CD4-positive, alpha-beta memory T cell (primary cell): ENCODE measurements around the gene KMT5B. TPM values are rescaled to one million over a fixed set of nuclear protein-coding genes. Genes with fewer than 3 reads are reported as not detected.
A peak's percentile ranks its signal among the peaks of the same experiment; 100 is the strongest.
"Not testable (repeated sequence)": the region's sequence is repeated elsewhere in the genome, so short reads cannot be mapped to it uniquely, and the experiment has no call there.

Experiments
- CTCF ChIA-PET: fragments of 350-600 bp; sonication (Branson Sonifier 250); formaldehyde crosslinking; loops from one replicate; lab custom pipeline; 2021; ENCODE audit warnings: inconsistent platforms; ENCODE audit not compliant: partially characterized antibody; lab: Charles Lee
- POLR2A ChIA-PET: fragments of 350-600 bp; sonication (Branson Sonifier 250); formaldehyde crosslinking; loops from one replicate; lab custom pipeline; 2021; ENCODE audit not compliant: partially characterized antibody; lab: Charles Lee
- DNase-seq, 5 donors: peaks; one replicate each; pipeline versions ENCODE4 v3.0.0 to v3.0.0-alpha.2; 2020 to 2022; ENCODE audit warnings: mixed read lengths in 1 of 5
- H3K27ac ChIP-seq: one replicate; pipeline ENCODE4 v1.7.0; 2013; ENCODE audit warnings: low read depth, low read length
- H3K27me3 ChIP-seq: 2 replicates; pipeline ENCODE4 v1.7.0; 2013; ENCODE audit warnings: mild to moderate bottlenecking, low read length, moderate library complexity; ENCODE audit not compliant: insufficient read depth
- H3K36me3 ChIP-seq: 2 replicates; pipeline ENCODE4 v1.7.0; 2013; ENCODE audit warnings: mild to moderate bottlenecking, low read length, moderate library complexity; ENCODE audit not compliant: insufficient read depth
- H3K4me1 ChIP-seq: 2 replicates; pipeline ENCODE4 v1.7.0; 2013; ENCODE audit warnings: mild to moderate bottlenecking, low read length, moderate library complexity; ENCODE audit not compliant: insufficient read depth
- H3K4me3 ChIP-seq, 2 donors: one replicate each; pipeline ENCODE4 v1.7.0; 2013; ENCODE audit warnings: low read length in 2 of 2, mild to moderate bottlenecking in 1 of 2
- H3K9me3 ChIP-seq, 2 donors: one replicate each; pipeline ENCODE4 v1.7.0; 2013; ENCODE audit warnings: low read length in 2 of 2, control low read depth in 1 of 2; ENCODE audit not compliant: control insufficient read depth in 1 of 2
- H3K27ac Mint-ChIP-seq, 7 donors: one replicate each; pipeline ENCODE4 v1.8.0; 2020 to 2021; ENCODE audit warnings: mixed read lengths in 7 of 7, mild to moderate bottlenecking in 6 of 7, inconsistent platforms in 3 of 7, moderate library complexity in 3 of 7
- H3K27me3 Mint-ChIP-seq, 2 donors: one replicate each; pipeline ENCODE4 v1.8.0; 2020 to 2021; ENCODE audit warnings: mixed read lengths in 2 of 2
- H3K36me3 Mint-ChIP-seq, 2 donors: one replicate each; pipeline ENCODE4 v1.8.0; 2020 to 2021; ENCODE audit warnings: mixed read lengths in 2 of 2, inconsistent platforms in 1 of 2, mild to moderate bottlenecking in 1 of 2
- H3K4me1 Mint-ChIP-seq, 4 donors: one replicate each; pipeline ENCODE4 v1.8.0; 2020 to 2021; ENCODE audit warnings: mixed read lengths in 4 of 4, mild to moderate bottlenecking in 1 of 4
- H3K4me3 Mint-ChIP-seq, 8 donors: one replicate each; pipeline ENCODE4 v1.8.0; 2020 to 2021; ENCODE audit warnings: mixed read lengths in 8 of 8, mild to moderate bottlenecking in 7 of 8, moderate library complexity in 6 of 8, inconsistent platforms in 3 of 8
- H3K9me3 Mint-ChIP-seq, 8 donors: one replicate each; pipeline ENCODE4 v1.8.0; 2020 to 2021; ENCODE audit warnings: mixed read lengths in 8 of 8, mild to moderate bottlenecking in 5 of 8, inconsistent platforms in 3 of 8, moderate library complexity in 1 of 8
- intact Hi-C: fragments of 100-400 bp; cut with micrococcal nuclease; formaldehyde crosslinking; loops from one replicate; pipeline ENCODE4 v1.15.1; 2023
- polyA plus RNA-seq, 2 donors: library from polyadenylated mRNA; unstranded; fragments of 300-500 nt; fragmentation: Illumina TruSeq; gene quantifications; one replicate each; pipeline ENCODE4 v1.2.3, GENCODE V29; 2021
- total RNA-seq, 2 experiments: library from RNA; stranded (reverse); gene quantifications; one replicate each; pipeline ENCODE4 v1.2.3, GENCODE V29; 2021

KMT5B gene
- total and polyA plus RNA-seq, 4 experiments from 2014 or later, result 27.9 to 61.7 (median 53.0) TPM

DNA sequence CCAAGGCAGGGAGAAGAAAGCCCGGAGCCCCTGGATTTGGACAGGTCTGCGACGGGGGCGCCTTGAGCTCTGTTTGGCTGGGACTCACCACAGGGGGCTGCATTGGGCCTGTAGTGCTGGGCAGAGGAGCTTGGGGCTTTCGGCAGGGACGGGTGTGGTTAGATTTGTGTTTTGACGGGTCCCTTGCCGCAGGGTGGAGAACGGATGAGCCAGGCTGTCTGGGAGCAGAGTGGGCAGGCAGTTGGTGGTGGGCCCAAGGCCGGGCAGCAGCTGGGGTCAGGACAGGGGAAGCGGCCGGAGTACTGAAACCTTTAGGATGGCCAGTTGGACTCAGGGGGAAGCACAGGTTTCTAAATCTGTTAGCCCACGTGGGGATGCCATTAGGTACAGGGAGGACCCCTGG, 45.3 kb upstream of the KMT5B start:
- DNase-seq, result no peak
- H3K4me3 Mint-ChIP-seq, result no peak overlapping the region
- CTCF ChIA-PET, result interaction anchor here (0.9 to 11.4 kb wide), 21 partner anchors 11 to 190 kb away, joined by 3 to 273 read pairs (median 5); partner anchors contain the start of gene C11orf24
- Histone ChIP-seq H3K36me3 (no peaks in the 10 kb centered on the region), H3K9me3 (no peaks in the 10 kb centered on the region), H3K27me3 (no peaks in the 10 kb centered on the region), H3K4me3 (no peak overlapping the region), H3K27ac (no peak overlapping the region), H3K4me1 (peaks cover 7% of the 10 kb centered on the region)
- intact Hi-C loops, result no loop called here
- H3K27me3 Mint-ChIP-seq, result no peaks in the 10 kb centered on the region
- H3K9me3 Mint-ChIP-seq, result no peaks in the 10 kb centered on the region
- H3K4me1 Mint-ChIP-seq, result peaks cover 2 to 12% (median 5%) of the 10 kb centered on the region in 4 donors
- peaks cover 13 to 23% of the 10 kb centered on the region in 2 donors for H3K36me3 Mint-ChIP-seq
- H3K27ac Mint-ChIP-seq, result no peak overlapping the region
- POLR2A ChIA-PET, result interaction anchor here (0.7 to 1.9 kb wide), 5 partner anchors 12 to 39 kb away, joined by 3 to 12 read pairs (median 6); partner anchors contain the start of gene C11orf24

DNA sequence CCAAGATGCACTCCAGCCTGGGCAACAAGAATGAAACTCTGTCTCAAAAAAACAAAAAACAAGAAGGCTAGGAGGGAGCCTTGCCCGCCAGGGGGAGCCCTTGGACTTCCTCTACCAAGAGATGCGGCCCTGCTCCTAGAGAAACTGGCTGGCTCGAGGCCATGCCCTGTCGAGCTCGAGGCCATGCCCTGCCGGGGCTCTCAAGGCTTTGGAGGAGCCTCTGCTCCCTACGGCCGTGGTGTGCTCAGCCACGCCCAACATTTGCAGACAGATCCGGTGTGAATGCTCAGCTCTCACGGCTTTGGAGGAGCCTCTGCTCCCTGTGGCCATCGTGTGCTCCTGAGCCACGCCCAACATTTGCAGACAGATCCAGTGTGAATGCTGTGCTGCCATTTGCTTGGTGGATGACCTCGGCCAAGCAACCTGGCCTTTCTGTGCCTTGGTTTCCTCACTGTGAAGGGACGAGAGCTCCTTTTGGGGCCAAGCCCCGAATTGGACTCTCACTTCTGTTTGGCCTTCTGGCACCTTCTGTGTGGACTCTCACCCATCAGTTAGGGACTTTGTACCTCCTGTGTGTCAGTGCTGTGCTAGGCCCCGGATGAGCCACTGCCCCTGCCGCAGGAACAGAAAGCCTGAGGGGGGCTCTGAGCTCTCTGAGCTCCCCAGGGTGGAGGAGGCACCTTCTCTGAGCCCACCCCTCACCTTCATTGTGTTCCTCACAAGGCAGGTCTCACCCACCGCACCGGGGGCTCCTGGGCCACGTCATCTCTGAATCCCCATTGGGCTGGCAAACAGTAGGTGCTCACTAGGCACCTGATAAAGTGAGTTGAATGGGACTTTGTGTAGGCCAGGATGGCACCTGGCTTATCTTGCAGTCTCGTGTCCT, 44.6 kb upstream of the KMT5B start:
- H3K27ac ChIP-seq, result no peak overlapping the region
- peaks cover 7% of the 10 kb centered on the region for H3K4me1 ChIP-seq
- no peaks in the 10 kb centered on the region for H3K27me3 ChIP-seq
- Mint-ChIP-seq H3K27me3 (no peaks in the 10 kb centered on the region), H3K9me3 (no peaks in the 10 kb centered on the region), H3K4me1 (peaks cover 2 to 12% (median 5%) of the 10 kb centered on the region in 4 donors), H3K36me3 (peaks cover 8 to 16% of the 10 kb centered on the region in 2 donors), H3K4me3 (peak overlapping the region in 1 of 8 donors; percentile 51), H3K27ac (peak overlapping the region in 4 of 7 donors; percentile 25 to 81 (median 69))
- intact Hi-C loops, result loop anchor here (1.0 kb wide), 2 partner anchors 15 to 127 kb away; no protein-coding TSS in a partner anchor
- ChIA-PET POLR2A (interaction anchor here (0.7 to 1.9 kb wide), 5 partner anchors 13 to 40 kb away, joined by 3 to 12 read pairs (median 6); partner anchors contain the start of gene C11orf24), CTCF (interaction anchor here (0.6 to 11.4 kb wide), 28 partner anchors 9 to 1794 kb away, joined by 3 to 273 read pairs (median 4); partner anchors contain the start of gene C11orf24)
- H3K36me3 ChIP-seq, result no peaks in the 10 kb centered on the region
- H3K4me3 ChIP-seq, result no peak overlapping the region
- no peaks in the 10 kb centered on the region for H3K9me3 ChIP-seq
- DNase-seq, result peak; percentile 86 to 91 (median 87)

DNA sequence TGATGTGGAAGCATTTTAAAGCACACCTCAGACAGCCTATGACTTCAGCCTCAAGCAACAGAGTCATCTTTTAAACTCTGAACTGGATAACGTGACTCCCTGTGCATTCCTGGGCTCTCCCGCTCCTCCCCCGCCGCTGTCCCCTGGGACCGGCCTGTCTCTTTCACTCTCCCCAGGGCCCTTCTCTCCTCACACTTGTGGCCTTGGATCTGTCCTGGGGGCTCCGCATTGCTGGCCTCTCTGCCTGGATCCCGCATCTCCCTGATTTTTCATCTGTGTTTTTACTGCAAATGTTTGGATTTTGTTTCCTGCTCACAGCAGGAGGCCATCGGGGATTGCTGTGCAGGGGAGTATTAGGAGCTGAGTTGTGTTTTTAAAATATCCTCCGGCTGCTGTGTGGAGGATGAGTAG, 43.2 kb upstream of the KMT5B start:
- Histone ChIP-seq H3K27ac (no peak overlapping the region), H3K27me3 (no peaks in the 10 kb centered on the region), H3K4me1 (peaks cover 7% of the 10 kb centered on the region), H3K4me3 (no peak overlapping the region), H3K9me3 (no peaks in the 10 kb centered on the region), H3K36me3 (no peaks in the 10 kb centered on the region)
- Mint-ChIP-seq H3K36me3 (peaks cover 0 to 6% of the 10 kb centered on the region in 2 donors), H3K27ac (no peak overlapping the region), H3K9me3 (no peaks in the 10 kb centered on the region), H3K4me1 (peaks cover 2 to 12% (median 5%) of the 10 kb centered on the region in 4 donors), H3K27me3 (no peaks in the 10 kb centered on the region), H3K4me3 (no peak overlapping the region)
- POLR2A ChIA-PET, result no interaction called here
- no peak for DNase-seq
- CTCF ChIA-PET, result interaction anchor here (1.8 to 11.4 kb wide), 5 partner anchors 37 to 129 kb away, joined by 5 to 273 read pairs (median 7); no protein-coding TSS in a partner anchor
- intact Hi-C loops, result no loop called here

DNA sequence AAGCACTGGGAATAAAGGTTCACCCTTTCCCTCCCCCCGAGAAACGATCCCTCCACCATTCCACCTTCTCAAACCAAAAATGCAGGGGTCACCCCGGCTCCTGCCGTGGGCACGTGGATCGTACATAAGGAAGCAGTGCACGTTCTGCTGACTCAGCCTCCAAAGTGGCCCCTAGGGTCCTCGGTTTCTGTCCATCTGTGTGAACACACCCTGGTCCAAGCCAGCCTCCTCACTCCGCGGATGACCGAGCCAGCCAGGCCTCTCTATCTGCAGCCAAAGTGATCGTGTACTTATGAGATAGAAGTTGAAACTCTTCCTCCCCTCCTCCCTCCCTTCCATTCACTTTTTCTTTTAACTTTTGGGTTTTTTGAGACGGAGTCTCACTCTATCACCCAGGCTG, 42.4 kb upstream of the KMT5B start:
- H3K36me3 ChIP-seq, result no peaks in the 10 kb centered on the region
- no peak overlapping the region for H3K27ac ChIP-seq
- H3K4me3 ChIP-seq, result no peak overlapping the region
- ChIA-PET POLR2A (no interaction called here), CTCF (interaction anchor here (11.4 kb wide), 1 partner anchor 42 kb away, joined by 273 read pairs; no protein-coding TSS in a partner anchor)
- H3K9me3 ChIP-seq, result no peaks in the 10 kb centered on the region
- no peak for DNase-seq
- no peak overlapping the region for H3K27ac Mint-ChIP-seq
- H3K9me3 Mint-ChIP-seq, result no peaks in the 10 kb centered on the region
- no peaks in the 10 kb centered on the region for H3K27me3 Mint-ChIP-seq
- peaks cover 2 to 11% (median 4%) of the 10 kb centered on the region in 4 donors for H3K4me1 Mint-ChIP-seq
- H3K4me3 Mint-ChIP-seq, result no peak overlapping the region
- H3K4me1 ChIP-seq, result peaks cover 7% of the 10 kb centered on the region
- intact Hi-C loops, result no loop called here
- no peaks in the 10 kb centered on the region for H3K27me3 ChIP-seq
- peaks cover 0 to 3% of the 10 kb centered on the region in 2 donors for H3K36me3 Mint-ChIP-seq

DNA sequence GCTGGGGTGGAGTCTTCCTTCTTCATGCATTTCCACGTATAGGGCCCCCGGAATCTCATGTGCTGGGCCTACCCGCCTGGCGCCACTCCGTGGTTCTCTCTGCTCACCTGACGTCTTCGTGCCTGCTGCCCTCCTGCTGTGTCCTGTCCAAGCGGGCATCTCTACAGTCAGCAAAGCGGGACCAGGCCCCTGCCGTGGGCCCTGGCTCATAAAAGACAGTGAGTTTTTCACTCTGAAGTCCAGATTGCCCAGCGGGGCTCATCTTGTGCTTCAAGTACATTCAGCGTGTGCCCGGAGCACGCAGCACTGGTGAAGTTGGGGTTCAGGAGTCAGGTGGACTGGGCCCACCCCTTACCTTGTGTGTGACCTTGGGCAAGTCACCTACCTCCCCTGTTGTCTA, 41.3 kb upstream of the KMT5B start:
- DNase-seq, result no peak
- H3K4me3 ChIP-seq, result no peak overlapping the region
- H3K4me3 Mint-ChIP-seq, result no peak overlapping the region
- no peaks in the 10 kb centered on the region for H3K9me3 ChIP-seq
- intact Hi-C loops, result no loop called here
- peaks cover 0 to 1% of the 10 kb centered on the region in 2 donors for H3K36me3 Mint-ChIP-seq
- no peak overlapping the region for H3K27ac ChIP-seq
- H3K27me3 Mint-ChIP-seq, result no peaks in the 10 kb centered on the region
- H3K27ac Mint-ChIP-seq, result no peak overlapping the region
- no peaks in the 10 kb centered on the region for H3K36me3 ChIP-seq
- H3K4me1 ChIP-seq, result peaks cover 7% of the 10 kb centered on the region
- no peaks in the 10 kb centered on the region for H3K27me3 ChIP-seq
- POLR2A ChIA-PET, result no interaction called here
- CTCF ChIA-PET, result interaction anchor here (1.1 to 11.4 kb wide), 2 partner anchors 9 to 43 kb away, joined by 3 to 273 read pairs; no protein-coding TSS in a partner anchor
- H3K4me1 Mint-ChIP-seq, result peaks cover 2 to 8% (median 4%) of the 10 kb centered on the region in 4 donors
- peaks cover 0 to 6% (median 2%) of the 10 kb centered on the region in 8 donors for H3K9me3 Mint-ChIP-seq

DNA sequence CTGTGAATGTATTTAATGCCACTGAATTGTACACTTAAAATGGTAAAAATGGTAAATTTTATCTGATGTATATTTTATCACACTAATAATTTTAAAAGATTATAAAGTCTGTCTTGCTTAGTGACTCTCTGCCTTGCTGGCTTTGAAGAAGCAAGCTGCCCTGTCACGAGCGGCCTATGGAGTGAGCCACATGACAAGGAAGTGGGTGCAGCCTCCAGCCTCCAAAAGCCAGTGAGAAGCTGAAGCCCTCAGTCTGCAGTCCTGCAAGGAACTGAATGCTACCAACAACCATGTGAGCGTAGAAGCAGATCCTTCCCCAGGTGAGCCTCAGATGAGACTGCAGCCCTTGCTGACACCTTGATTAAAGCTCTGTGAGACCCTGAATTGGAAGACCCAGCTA, 38.7 kb upstream of the KMT5B start:
- no peak overlapping the region for H3K4me3 Mint-ChIP-seq
- no peak overlapping the region for H3K4me3 ChIP-seq
- ChIA-PET CTCF (interaction anchor here (1.0 to 11.4 kb wide), 2 partner anchors 43 to 46 kb away, joined by 3 to 273 read pairs; no protein-coding TSS in a partner anchor), POLR2A (interaction anchor here (0.7 kb wide), 1 partner anchor 16 kb away, joined by 3 read pairs; no protein-coding TSS in a partner anchor)
- intact Hi-C loops, result no loop called here
- no peaks in the 10 kb centered on the region for H3K4me1 Mint-ChIP-seq
- H3K27ac ChIP-seq, result no peak overlapping the region
- H3K9me3 Mint-ChIP-seq, result peaks cover 0 to 8% (median 4%) of the 10 kb centered on the region in 8 donors
- H3K36me3 ChIP-seq, result no peaks in the 10 kb centered on the region
- H3K27me3 ChIP-seq, result no peaks in the 10 kb centered on the region
- no peaks in the 10 kb centered on the region for H3K36me3 Mint-ChIP-seq
- H3K27me3 Mint-ChIP-seq, result no peaks in the 10 kb centered on the region
- no peaks in the 10 kb centered on the region for H3K4me1 ChIP-seq
- H3K27ac Mint-ChIP-seq, result no peak overlapping the region
- no peaks in the 10 kb centered on the region for H3K9me3 ChIP-seq
- DNase-seq, result no peak

DNA sequence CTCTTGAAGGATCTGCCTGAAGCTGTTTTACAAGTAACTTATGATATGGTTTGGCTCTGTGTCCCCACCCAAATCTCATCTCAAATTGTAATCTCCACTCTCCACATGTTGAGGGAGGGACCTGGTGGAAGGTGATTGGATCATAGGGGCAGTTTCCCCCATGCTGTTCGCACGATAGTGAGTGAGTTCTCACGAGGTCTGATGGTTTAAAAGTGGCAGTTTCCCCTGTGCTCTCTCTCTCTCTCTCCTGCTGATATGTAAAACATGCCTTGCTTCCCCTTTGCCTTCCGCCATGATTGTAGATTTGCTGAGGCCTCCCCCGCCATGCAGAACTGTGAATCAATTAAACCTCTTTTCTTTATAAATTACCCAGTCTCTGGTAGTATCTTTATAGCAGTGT, 31.8 kb upstream of the KMT5B start:
- DNase-seq, H3K27me3 ChIP-seq, H3K36me3 ChIP-seq, H3K36me3 Mint-ChIP-seq, H3K4me1 Mint-ChIP-seq, H3K9me3 ChIP-seq, POLR2A ChIA-PET, H3K4me1 ChIP-seq, H3K27ac Mint-ChIP-seq, intact Hi-C loops, H3K4me3 Mint-ChIP-seq, H3K4me3 ChIP-seq, H3K27me3 Mint-ChIP-seq, H3K27ac ChIP-seq: not testable (repeated sequence)
- H3K9me3 Mint-ChIP-seq, result peaks cover 0 to 11% (median 5%) of the 10 kb centered on the region in 8 donors
- CTCF ChIA-PET, result interaction anchor here (0.9 kb wide), 1 partner anchor 9 kb away, joined by 3 read pairs; no protein-coding TSS in a partner anchor
